Measurements from ENCODE around the gene DUSP21.
"Not testable (repeated sequence)": the region's sequence is repeated elsewhere in the genome, so short reads cannot be mapped to it uniquely, and the experiment has no call there.

DUSP21 gene

GRCh38 chrX:44843753-44844152 lies at the start of gene DUSP21:
Gene DUSP21 (plus strand): TSS chrX:44844021. CDS start chrX:44844133, 112 bp downstream.
- no peak for DNase-seq

DNA sequence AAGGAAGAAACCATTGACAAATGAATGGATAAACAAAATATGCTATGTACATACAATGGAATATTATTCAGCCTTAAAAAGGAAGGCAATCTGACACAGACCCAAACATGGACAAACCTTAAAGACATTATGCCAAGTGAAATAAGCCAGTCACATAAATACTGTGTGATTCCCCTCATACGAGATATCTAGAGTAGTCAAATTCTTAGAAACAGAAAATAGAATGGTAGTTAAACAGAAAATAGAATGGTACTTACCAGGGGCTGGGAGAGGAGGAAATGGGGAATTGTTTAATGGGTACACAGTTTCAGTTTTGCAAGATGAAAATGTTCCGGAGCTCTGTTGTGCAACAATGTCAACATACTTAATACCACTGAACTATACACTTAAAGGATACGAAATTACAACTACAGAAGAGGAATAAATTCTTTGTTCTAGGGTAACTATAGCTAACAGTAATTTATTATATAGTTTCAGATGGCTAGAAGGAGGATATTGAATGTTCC lies 47.8 kb upstream of the DUSP21 start:
- DNase-seq = no peak

DNA sequence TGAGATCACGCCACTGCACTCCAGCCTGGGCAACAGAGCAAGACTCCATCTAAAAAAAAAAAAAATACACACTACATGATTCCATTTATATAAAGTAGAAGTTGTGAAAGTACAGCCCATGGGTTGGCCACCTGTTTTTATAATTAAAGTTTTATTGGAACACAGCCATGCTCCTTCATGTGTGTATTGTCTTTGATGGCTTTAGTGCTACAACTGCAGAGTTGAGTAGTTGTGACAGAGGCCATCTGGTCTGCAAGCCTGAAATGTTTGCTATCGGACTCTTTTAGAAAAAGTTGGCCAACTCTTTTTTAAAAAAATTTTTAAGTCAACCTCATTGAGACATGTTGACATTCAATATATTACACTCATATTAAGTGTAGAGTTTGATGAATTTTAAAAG lies 41.2 kb upstream of the DUSP21 start:
- no peak for DNase-seq

- no peak for DNase-seq
These were observed 28.1 kb upstream of the DUSP21 start for GRCh38 chrX:44815681-44816080.

DNA sequence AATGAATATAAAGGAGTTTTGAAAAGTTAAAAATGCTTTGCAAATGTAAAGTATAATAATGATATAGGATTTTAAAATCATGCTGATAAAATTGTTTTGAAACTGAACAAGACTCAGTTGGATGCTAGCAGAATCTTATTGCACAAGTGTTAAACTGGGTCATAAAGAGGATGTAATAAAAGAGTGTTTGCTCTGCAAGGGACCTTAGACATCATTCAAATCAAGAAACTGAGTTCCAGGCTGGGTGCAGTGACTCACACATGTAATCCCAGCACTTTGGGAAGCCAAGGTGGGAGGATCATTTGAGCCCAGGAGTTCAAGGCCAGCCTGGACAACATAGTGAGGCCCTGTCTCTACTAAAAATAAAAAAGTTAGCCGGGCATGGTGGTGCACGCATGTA lies 27.5 kb upstream of the DUSP21 start:
- DNase-seq = no peak

- DNase-seq = no peak
These were observed 26.8 kb upstream of the DUSP21 start for GRCh38 chrX:44817029-44817428.

DNA sequence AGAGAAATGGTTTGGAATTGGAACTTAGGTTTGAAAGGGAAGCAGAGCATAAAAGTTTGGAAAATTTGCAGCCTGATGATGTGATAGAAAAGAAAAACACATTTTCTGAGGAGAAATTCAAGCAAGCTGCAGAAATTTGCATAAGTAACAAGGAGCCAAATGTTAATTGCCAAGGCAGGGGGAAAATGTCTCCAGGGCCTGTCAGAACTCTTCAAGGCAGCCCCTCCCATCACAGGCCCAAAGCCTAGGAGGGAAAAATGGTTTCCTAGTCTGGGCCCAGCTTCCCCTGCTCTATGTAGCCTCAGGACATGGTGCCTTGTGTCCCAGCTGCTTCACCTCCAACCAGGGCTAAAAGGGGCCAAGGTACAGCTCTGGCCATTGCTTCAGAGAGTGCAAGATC lies 21.2 kb upstream of the DUSP21 start:
- no peak for DNase-seq

- not testable (repeated sequence) for DNase-seq
These were observed 20.6 kb upstream of the DUSP21 start for GRCh38 chrX:44823193-44823592.

DNA sequence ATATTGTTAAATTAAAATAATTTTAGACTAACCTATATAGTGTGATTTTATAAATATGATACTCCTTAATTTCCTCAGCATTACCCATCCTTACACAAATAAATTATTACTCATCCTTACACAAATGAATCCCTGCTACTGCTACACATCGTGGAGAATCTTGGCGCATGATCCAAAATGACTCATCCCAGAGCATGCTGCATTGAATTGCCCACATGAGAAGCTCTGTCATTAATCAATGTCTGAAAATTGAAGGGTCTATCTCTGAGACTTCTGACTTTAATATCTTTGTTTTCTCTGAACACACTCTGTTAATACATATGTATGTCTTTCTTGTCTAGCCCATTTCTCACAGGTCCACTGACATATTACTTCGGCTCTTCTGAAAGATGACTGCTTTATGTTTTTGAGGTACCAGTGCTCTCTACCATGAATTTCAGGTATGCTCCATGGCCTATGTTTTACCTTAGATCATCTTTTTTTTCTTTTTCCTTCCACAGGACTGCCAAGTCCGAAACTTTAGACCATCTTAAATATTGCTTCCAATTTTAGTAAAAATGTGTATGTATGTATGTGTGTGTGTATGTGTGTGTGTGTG lies 15.7 kb upstream of the DUSP21 start:
- DNase-seq = no peak

DNA sequence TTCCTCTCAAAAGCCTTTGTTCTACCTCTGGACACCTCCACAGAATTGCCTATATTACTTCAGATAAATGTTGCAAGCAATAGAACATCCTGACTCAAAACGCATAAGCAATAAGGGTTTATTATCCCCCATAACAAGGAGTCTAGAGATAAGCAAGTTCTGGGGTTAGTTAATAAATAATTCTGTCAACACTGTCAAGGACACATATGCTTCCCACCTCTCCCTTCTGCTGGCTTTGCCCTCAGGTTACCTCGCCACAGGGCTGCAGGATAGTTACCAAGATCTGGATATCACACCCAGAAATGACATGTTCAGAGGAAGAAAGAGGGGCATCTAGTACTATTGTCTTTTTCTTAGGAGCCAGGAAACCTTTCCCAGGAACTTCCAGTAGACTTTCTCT lies 14.0 kb upstream of the DUSP21 start:
- no peak for DNase-seq

DNA sequence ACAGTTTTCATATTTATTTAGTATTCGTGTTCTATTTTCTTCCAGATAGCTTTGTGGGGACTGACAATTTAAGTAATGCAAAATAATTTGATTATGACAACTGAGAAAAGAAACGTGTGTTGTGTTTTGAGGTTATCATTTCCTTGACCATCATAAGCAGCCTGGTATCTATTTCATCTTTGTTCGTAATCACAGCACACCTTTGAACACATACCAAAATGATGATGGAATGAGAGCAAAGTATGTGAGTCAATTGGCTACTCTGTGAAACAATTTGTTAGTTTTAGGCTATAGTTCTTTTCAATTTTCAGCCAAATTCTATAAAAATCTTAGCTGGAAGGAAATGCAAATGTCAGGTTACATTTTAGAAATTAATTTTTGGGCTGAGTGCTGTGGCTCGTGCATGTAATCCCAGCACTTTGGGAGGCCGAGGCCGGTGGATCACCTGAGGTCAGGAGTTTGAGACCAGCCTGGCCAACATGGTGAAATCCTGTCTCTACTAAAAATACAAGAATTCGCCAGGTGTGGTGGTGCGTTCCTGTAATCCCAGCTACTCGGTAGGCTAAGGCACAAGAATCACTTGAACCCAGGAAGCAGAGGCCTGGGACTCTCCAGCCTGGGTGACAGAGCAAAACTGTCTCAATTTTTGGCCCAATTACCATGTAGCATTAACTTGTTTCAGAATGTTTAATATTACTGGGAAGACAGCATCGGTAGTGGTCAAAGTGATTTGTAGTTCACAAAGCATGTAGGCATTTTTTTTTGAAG lies 1.1 kb upstream of the DUSP21 start:
- DNase-seq = no peak

DNA sequence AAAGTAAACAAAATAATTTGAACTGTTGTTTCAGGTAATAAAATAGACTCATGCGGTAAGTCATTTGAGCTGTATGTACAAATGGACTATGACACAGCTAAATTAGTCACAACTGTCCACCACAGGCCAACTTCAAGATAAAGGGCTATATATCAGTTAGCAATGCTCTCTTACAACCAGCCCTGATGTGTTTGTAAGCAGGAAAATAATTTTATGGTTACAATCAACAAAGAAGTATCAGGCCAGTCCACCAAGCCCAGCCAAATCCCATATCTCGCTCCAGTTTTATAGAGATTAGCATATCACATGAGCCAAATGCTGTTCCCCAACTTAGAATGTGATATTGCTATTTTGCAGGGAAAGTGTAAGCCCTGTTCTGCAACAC lies 511 bp upstream of the DUSP21 start:
- DNase-seq = no peak

DNA sequence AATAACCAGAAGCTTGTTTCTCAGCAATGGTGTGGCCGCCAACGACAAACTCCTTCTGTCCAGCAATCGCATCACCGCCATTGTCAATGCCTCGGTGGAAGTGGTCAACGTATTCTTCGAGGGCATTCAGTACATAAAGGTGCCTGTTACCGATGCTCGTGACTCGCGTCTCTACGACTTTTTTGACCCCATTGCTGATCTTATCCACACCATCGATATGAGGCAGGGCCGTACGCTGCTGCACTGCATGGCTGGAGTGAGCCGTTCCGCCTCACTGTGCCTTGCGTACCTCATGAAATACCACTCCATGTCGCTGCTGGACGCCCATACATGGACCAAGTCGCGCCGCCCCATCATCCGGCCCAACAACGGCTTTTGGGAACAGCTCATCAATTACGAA lies 383 bp downstream of the DUSP21 start:
- no peak for DNase-seq

GRCh38 chrX:44850891-44851290 lies 7.1 kb downstream of the DUSP21 start:
- DNase-seq = not testable (repeated sequence)

DNA sequence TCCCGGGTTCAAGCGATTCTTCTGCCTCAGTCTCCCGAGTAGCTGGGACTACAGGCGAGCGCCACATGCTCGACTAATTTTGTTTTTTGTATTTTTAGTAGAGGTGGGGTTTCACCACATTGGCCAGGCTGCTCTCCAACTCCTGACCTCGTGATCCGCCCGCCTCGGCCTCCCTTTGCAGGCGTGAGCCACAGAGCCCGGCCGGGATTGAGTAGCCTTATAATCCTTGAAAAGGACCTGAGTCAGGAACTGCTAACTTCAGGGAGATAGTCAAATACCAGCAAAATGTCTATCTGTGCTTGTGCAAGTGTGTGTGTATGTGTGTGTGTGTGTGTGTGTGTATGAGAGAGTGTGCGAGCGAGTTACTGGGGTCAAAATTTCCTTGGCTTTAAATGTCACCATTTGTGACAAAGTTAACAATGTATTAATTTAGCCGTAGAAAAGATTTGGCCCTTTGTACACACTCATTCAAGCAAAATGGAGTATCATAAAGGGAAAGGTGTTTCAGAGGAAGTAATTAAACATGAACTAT lies 27.4 kb downstream of the DUSP21 start:
- DNase-seq = no peak

- DNase-seq = no peak
These were observed 28.4 kb downstream of the DUSP21 start for GRCh38 chrX:44871931-44872820.

- DNase-seq = peak; percentile 96
These were observed 29.1 kb downstream of the DUSP21 start, which contains the start of gene KDM6A for GRCh38 chrX:44872821-44873414. Gene KDM6A (plus strand): TSS chrX:44873188. CDS start chrX:44873552, 364 bp downstream.

GRCh38 chrX:44873415-44874276 lies 29.8 kb downstream of the DUSP21 start:
- DNase-seq = no peak

GRCh38 chrX:44874420-44875184 lies 30.8 kb downstream of the DUSP21 start:
- no peak for DNase-seq

DNA sequence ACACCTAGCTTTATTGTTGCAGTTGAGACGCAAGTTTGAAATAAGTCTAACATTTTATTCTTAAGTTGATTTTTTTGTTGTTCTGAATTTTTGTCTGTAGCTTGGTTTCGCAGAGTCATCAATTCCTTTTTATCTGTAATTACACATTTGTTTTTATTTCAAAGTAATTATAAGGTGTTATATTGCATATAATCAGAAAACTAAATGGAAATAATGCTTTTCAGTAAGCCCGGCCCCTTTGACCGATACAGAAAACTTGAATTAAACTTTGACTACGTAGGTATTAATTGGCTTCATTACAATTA lies 31.3 kb downstream of the DUSP21 start:
- DNase-seq = no peak

- DNase-seq = no peak
These were observed 32.3 kb downstream of the DUSP21 start for GRCh38 chrX:44876086-44876485.
